DND-41 (cell line): ENCODE results near the gene MTM1.

Experiments used
- ATAC-seq: fragments of 200-7000 bp; cut with Tn5 transposase; 3 replicates; pipeline ENCODE4 v1.9.1; 2021; ENCODE audit warnings: low read depth; ENCODE audit not compliant: insufficient read depth
- DNase-seq: peaks from one replicate; pipeline ENCODE4 v3.0.0-alpha.2; 2020
- H2AFZ ChIP-seq: 2 replicates; pipeline ENCODE4 v1.6.0; 2012; ENCODE audit warnings: low read depth, low read length
- H3K27ac ChIP-seq: 2 replicates; pipeline ENCODE4 v1.5.1; 2012; ENCODE audit warnings: low read length, inconsistent platforms
- H3K27me3 ChIP-seq: fragments of 200-600 bp; sonication (generic); 2 replicates; pipeline ENCODE4 v1.6.0; 2012; ENCODE audit warnings: low read length, mild to moderate bottlenecking, inconsistent platforms; ENCODE audit not compliant: insufficient read depth, poor library complexity
- H3K36me3 ChIP-seq: 2 replicates; pipeline ENCODE4 v1.5.1; 2012; ENCODE audit warnings: low read length, inconsistent platforms; ENCODE audit not compliant: insufficient read depth
- H3K4me1 ChIP-seq: 2 replicates; pipeline ENCODE4 v1.5.1; 2012; ENCODE audit warnings: mild to moderate bottlenecking, low read length; ENCODE audit not compliant: insufficient read depth
- H3K4me2 ChIP-seq: 2 replicates; pipeline ENCODE4 v1.6.0; 2012; ENCODE audit warnings: mild to moderate bottlenecking, moderate library complexity, low read length, inconsistent platforms; ENCODE audit not compliant: insufficient read depth
- H3K4me3 ChIP-seq, 2 experiments: fragments of 200-600 bp in 1 of 2; shearing (Covaris generic) in 1 of 2; 2 replicates each; pipeline ENCODE4 v1.5.1; 2012 to 2016; ENCODE audit warnings: inconsistent platforms in 2 of 2, low read length in 2 of 2, mild to moderate bottlenecking in 2 of 2, low read depth in 1 of 2, moderate library complexity in 1 of 2
- H3K79me2 ChIP-seq: 2 replicates; pipeline ENCODE4 v1.6.0; 2012; ENCODE audit warnings: low read length, inconsistent platforms; ENCODE audit not compliant: insufficient read depth
- H3K9ac ChIP-seq: 2 replicates; pipeline ENCODE4 v1.6.0; 2012; ENCODE audit warnings: low read depth, mild to moderate bottlenecking, inconsistent platforms, low read length, moderate library complexity
- H3K9me3 ChIP-seq: 2 replicates; pipeline ENCODE4 v1.5.1; 2012; ENCODE audit warnings: low read length, moderate library complexity, mild to moderate bottlenecking, inconsistent platforms; ENCODE audit not compliant: insufficient read depth, severe bottlenecking
- H4K20me1 ChIP-seq: 2 replicates; pipeline ENCODE4 v1.6.0; 2012; ENCODE audit warnings: low read length; ENCODE audit not compliant: insufficient read depth
- CTCF ChIP-seq: IDR thresholded peaks from 2 replicates; pipeline ENCODE4 v1.5.1; 2012; ENCODE audit warnings: borderline replicate concordance, low read length, moderate library complexity, mild to moderate bottlenecking; ENCODE audit not compliant: poor library complexity, severe bottlenecking; ENCODE audit errors: extremely low read depth
- EZH2 ChIP-seq: IDR thresholded peaks from 3 replicates; pipeline ENCODE4 v1.6.1; 2012; ENCODE audit warnings: borderline replicate concordance, low read depth, mild to moderate bottlenecking, moderate library complexity, low read length, inconsistent platforms; ENCODE audit not compliant: severe bottlenecking

Gene MTM1

GRCh38 chrX:150648296-150648940 is 80.0 kb downstream of the MTM1 start:
- Histone ChIP-seq H3K4me2 (no peak overlapping the region), H3K79me2 (no peaks in the 10 kb centered on the region), H3K9me3 (no peaks in the 10 kb centered on the region), H4K20me1 (no peaks in the 10 kb centered on the region), H3K9ac (no peak overlapping the region), H3K27me3 (no peaks in the 10 kb centered on the region), H3K36me3 (peaks cover 38% of the 10 kb centered on the region; the same call in 1 of the 2 replicates), H3K4me3 (no peak overlapping the region), H3K4me1 (no peaks in the 10 kb centered on the region), H3K27ac (no peak overlapping the region), H2AFZ (no peak overlapping the region)
- DNase-seq (no peak), ATAC-seq (no peak)
- TF ChIP-seq EZH2 (no peak), CTCF (no peak)

- Histone ChIP-seq H4K20me1 (no peaks in the 10 kb centered on the region), H3K4me1 (no peaks in the 10 kb centered on the region), H3K9me3 (no peaks in the 10 kb centered on the region), H2AFZ (no peak overlapping the region), H3K9ac (no peak overlapping the region), H3K36me3 (peaks cover 38% of the 10 kb centered on the region; the same call in 1 of the 2 replicates), H3K27ac (no peak overlapping the region), H3K79me2 (no peaks in the 10 kb centered on the region), H3K4me2 (no peak overlapping the region), H3K4me3 (no peak overlapping the region), H3K27me3 (no peaks in the 10 kb centered on the region)
- no peak for TF ChIP-seq EZH2
- no peak for ATAC-seq
- no peak for DNase-seq
These were observed 80.9 kb downstream of the MTM1 start for GRCh38 chrX:150649096-150649870.

- H4K20me1 ChIP-seq: no peaks in the 10 kb centered on the region
- no peaks in the 10 kb centered on the region for H3K79me2 ChIP-seq
- TF ChIP-seq EZH2 (no peak), CTCF (no peak)
- no peak overlapping the region for H2AFZ ChIP-seq
- peaks cover 16% of the 10 kb centered on the region; the same call in 1 of the 2 replicates for H3K36me3 ChIP-seq
- H3K27ac ChIP-seq: no peak overlapping the region
- H3K9me3 ChIP-seq: no peaks in the 10 kb centered on the region
- no peak overlapping the region for H3K4me2 ChIP-seq
- H3K27me3 ChIP-seq: no peaks in the 10 kb centered on the region
- peaks cover 5% of the 10 kb centered on the region; the same call in 1 of the 2 replicates for H3K4me1 ChIP-seq
- no peak overlapping the region for H3K9ac ChIP-seq
- DNase-seq (no peak), ATAC-seq (no peak)
- no peak overlapping the region for H3K4me3 ChIP-seq
These were observed 83.5 kb downstream of the MTM1 start for GRCh38 chrX:150651906-150652305.

GRCh38 chrX:150655788-150656187 is 87.4 kb downstream of the MTM1 start:
- Histone ChIP-seq H3K9me3 (no peaks in the 10 kb centered on the region), H3K4me3 (no peak overlapping the region), H3K27me3 (no peaks in the 10 kb centered on the region), H3K9ac (no peak overlapping the region), H3K4me2 (no peak overlapping the region), H3K4me1 (peaks cover 5% of the 10 kb centered on the region; the same call in 1 of the 2 replicates), H3K27ac (no peak overlapping the region), H4K20me1 (no peaks in the 10 kb centered on the region), H3K79me2 (no peaks in the 10 kb centered on the region), H2AFZ (no peak overlapping the region), H3K36me3 (peaks cover 16% of the 10 kb centered on the region; the same call in 1 of the 2 replicates)
- DNase-seq: no peak
- ATAC-seq: no peak
- TF ChIP-seq CTCF (no peak), EZH2 (no peak)
